ENCODE measurements around the gene STAT5B. TPM values are rescaled to one million over a fixed set of nuclear protein-coding genes. Genes with fewer than 3 reads are reported as not detected.
"Not testable (repeated sequence)": the region's sequence is repeated elsewhere in the genome, so short reads cannot be mapped to it uniquely, and the experiment has no call there.

The STAT5B gene
- total RNA-seq, 2 experiments from 2014 or later: 112 to 116 TPM

DNA sequence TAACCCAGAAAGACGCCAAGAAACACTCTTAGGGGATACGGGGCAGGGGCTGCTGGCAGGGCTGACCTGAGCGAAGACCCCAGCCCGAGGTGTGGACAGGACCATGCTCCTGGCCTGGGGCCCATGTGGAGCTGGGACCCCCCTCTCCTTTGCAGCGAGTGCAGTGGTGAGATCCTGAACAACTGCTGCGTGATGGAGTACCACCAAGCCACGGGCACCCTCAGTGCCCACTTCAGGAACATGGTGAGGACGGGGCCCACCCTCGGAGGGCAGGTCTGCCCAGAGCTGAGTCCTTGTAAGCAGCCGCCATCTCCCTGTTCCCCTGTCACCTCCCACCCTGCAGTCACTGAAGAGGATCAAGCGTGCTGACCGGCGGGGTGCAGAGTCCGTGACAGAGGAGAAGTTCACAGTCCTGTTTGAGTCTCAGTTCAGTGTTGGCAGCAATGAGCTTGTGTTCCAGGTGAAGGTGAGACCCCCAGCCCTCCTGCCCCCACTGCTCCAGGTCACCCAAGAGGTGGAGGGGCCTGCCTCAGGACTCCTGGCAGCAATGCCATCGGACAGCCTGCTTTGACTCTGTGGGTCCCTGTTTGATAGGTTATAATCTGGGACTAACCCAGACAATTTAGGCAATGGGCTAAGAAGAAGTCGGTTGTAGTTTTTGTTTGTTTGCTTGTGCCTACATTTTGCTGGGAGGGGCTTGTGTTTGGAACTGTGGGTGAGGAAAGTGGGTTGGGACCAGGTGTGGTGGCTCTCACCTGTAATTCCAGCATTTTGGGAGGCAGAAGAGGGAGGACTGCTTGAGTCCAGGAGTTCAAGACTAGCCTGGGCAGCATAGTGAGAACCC, 28.2 kb upstream of the STAT5B start:
- Mint-ChIP-seq H3K4me1 (no peaks in the 10 kb centered on the region), H3K36me3 (peaks cover 48% of the 10 kb centered on the region), H3K9me3 (ENCODE audit: low read depth) (no peaks in the 10 kb centered on the region), H3K27ac (no peak overlapping the region), H3K4me3 (no peak overlapping the region), H3K27me3 (no peaks in the 10 kb centered on the region)
- CTCF ChIA-PET: interaction anchor here (1.1 to 1.3 kb wide), 2 partner anchors 16 to 100 kb away, joined by 3 read pairs; partner anchors contain the start of gene STAT5A
- DNase-seq: no peak
- no peak for ATAC-seq

DNA sequence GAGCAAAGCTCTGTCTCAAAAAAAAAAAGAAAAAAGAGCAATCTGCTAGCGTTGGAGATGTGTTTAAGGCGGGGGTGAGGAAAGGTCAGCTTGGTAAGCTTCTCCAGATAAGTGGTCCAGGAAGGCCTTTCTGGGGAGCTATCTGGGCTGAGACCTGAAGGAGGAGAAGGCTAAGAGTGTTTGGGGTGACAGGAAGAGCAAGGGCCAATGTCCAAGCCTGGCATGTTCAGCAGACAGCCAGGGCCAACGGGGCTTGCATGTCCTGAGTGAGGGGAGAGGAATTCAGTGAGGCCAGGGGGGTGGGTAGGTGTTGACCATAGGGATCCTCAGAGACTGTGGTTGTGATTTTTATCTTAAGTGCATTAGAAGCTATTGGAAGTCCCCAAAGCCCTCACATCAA, 27.5 kb upstream of the STAT5B start:
- Mint-ChIP-seq H3K9me3 (ENCODE audit: low read depth) (no peaks in the 10 kb centered on the region), H3K4me3 (no peak overlapping the region), H3K27ac (no peak overlapping the region), H3K4me1 (no peaks in the 10 kb centered on the region), H3K36me3 (peaks cover 46% of the 10 kb centered on the region), H3K27me3 (no peaks in the 10 kb centered on the region)
- CTCF ChIA-PET: interaction anchor here (0.6 to 3.2 kb wide), 5 partner anchors 8 to 340 kb away, joined by 3 to 14 read pairs (median 3); partner anchors contain the start of gene STAT5A
- DNase-seq: no peak
- no peak for ATAC-seq

DNA sequence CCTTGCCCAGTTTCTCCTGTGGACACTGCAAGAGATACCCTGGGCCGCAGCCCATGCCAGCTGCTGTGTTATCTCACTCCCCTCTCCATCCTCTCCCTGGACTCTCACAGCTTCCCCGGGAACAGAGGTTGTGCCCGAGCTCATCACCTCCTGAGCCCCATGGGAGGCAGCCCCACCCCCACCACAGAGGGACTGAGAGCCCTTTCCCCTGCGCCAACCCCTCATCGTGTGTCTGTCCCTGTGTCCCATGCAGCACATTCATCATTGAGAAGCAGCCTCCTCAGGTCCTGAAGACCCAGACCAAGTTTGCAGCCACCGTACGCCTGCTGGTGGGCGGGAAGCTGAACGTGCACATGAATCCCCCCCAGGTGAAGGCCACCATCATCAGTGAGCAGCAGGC, 24.8 kb upstream of the STAT5B start:
- CTCF ChIA-PET: interaction anchor here (3.2 kb wide), 1 partner anchor 11 kb away, joined by 14 read pairs; no protein-coding TSS in a partner anchor
- ATAC-seq: no peak

DNA sequence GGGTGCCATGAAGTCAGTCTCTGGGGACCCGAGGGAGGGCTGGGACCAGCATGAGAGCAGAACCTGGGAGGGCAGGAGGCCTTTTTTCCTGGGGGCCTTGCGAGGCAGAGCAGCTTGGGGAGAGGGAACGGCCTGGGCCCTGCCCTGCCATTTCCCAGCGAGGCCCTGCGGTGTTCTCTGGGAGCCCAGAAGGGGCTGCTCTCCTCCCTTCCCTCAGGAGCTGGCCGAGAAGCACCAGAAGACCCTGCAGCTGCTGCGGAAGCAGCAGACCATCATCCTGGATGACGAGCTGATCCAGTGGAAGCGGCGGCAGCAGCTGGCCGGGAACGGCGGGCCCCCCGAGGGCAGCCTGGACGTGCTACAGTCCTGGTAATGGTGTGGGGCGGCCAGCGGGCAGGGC, 23.7 kb upstream of the STAT5B start:
- H3K4me3 Mint-ChIP-seq; H3K27me3 Mint-ChIP-seq; DNase-seq; ATAC-seq; H3K9me3 Mint-ChIP-seq (ENCODE audit: low read depth); H3K27ac Mint-ChIP-seq; CTCF ChIA-PET; H3K4me1 Mint-ChIP-seq: not testable (repeated sequence)
- peaks cover 45% of the 10 kb centered on the region for H3K36me3 Mint-ChIP-seq

More for the DNA sequence above, 24.8 kb upstream of the STAT5B start:
- Mint-ChIP-seq H3K36me3 (peaks cover 41% of the 10 kb centered on the region), H3K4me1 (no peaks in the 10 kb centered on the region), H3K4me3 (no peak overlapping the region), H3K27ac (no peak overlapping the region), H3K9me3 (ENCODE audit: low read depth) (no peaks in the 10 kb centered on the region), H3K27me3 (no peaks in the 10 kb centered on the region)
- DNase-seq: no peak

DNA sequence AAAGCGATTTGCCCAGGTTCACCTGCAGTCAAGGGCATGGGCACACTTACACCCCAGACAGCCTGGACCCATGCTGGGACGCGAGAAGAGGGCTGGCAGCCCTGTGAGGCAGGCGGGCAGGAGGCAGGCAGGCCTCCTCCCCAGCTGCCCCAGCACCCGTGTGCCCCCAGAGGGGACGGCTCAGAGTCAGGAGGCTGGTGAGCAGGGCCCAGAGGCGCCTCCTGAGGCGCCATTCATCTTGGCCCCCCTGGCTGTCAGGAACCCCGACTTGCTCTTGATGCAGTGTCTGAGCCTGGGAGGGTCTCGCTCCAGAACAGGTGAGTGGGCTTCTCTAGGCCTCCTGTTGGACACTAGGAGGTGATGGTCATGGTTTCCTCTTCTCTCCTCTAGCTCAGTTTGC, 23.2 kb upstream of the STAT5B start:
- ATAC-seq, H3K27me3 Mint-ChIP-seq: not testable (repeated sequence)

GRCh38 chr17:42297775-42298174, 21.6 kb upstream of the STAT5B start:
- not testable (repeated sequence) for DNase-seq; H3K4me1 Mint-ChIP-seq; H3K27ac Mint-ChIP-seq; H3K27me3 Mint-ChIP-seq; H3K4me3 Mint-ChIP-seq; ATAC-seq; H3K9me3 Mint-ChIP-seq (ENCODE audit: low read depth)
- H3K36me3 Mint-ChIP-seq: peaks cover 32% of the 10 kb centered on the region
- CTCF ChIA-PET: interaction anchor here (1.0 kb wide), 1 partner anchor 109 kb away, joined by 3 read pairs; no protein-coding TSS in a partner anchor

More for the DNA sequence above, 23.2 kb upstream of the STAT5B start:
- H3K36me3 Mint-ChIP-seq: peaks cover 43% of the 10 kb centered on the region
- not testable (repeated sequence) for H3K4me3 Mint-ChIP-seq; DNase-seq; H3K9me3 Mint-ChIP-seq (ENCODE audit: low read depth); H3K27ac Mint-ChIP-seq; H3K4me1 Mint-ChIP-seq
- CTCF ChIA-PET: interaction anchor here (1.3 kb wide), 1 partner anchor 104 kb away, joined by 3 read pairs; no protein-coding TSS in a partner anchor

- Mint-ChIP-seq H3K4me3 (no peak overlapping the region), H3K4me1 (peaks cover 14% of the 10 kb centered on the region), H3K27ac (no peak overlapping the region), H3K27me3 (no peaks in the 10 kb centered on the region), H3K36me3 (peaks cover 27% of the 10 kb centered on the region), H3K9me3 (ENCODE audit: low read depth) (no peaks in the 10 kb centered on the region)
- CTCF ChIA-PET: interaction anchor here (1.1 to 2.3 kb wide), 4 partner anchors 16 to 74 kb away, joined by 3 to 6 read pairs (median 4); no protein-coding TSS in a partner anchor
- DNase-seq (no peak), ATAC-seq (no peak)
These were observed 19.8 kb upstream of the STAT5B start for GRCh38 chr17:42296012-42296411.

- CTCF ChIA-PET: interaction anchor here (0.6 to 2.3 kb wide), 5 partner anchors 17 to 714 kb away, joined by 3 to 6 read pairs (median 4); no protein-coding TSS in a partner anchor
- H3K27me3 Mint-ChIP-seq: no peaks in the 10 kb centered on the region
- no peak overlapping the region for H3K4me3 Mint-ChIP-seq
- no peak for DNase-seq
- peaks cover 34% of the 10 kb centered on the region for H3K36me3 Mint-ChIP-seq
- H3K27ac Mint-ChIP-seq: peak overlapping the region; percentile 30
- no peaks in the 10 kb centered on the region for H3K9me3 Mint-ChIP-seq (ENCODE audit: low read depth)
- no peak for ATAC-seq
- peaks cover 27% of the 10 kb centered on the region for H3K4me1 Mint-ChIP-seq
These were observed 18.5 kb upstream of the STAT5B start for GRCh38 chr17:42294469-42295398.

- H3K36me3 Mint-ChIP-seq: peaks cover 27% of the 10 kb centered on the region
- no peaks in the 10 kb centered on the region for H3K27me3 Mint-ChIP-seq
- DNase-seq (no peak), ATAC-seq (no peak)
- CTCF ChIA-PET: interaction anchor here (0.9 to 3.2 kb wide), 4 partner anchors 21 to 104 kb away, joined by 3 to 17 read pairs (median 6); no protein-coding TSS in a partner anchor
- H3K27ac Mint-ChIP-seq: no peak overlapping the region
- peaks cover 51% of the 10 kb centered on the region for H3K4me1 Mint-ChIP-seq
- H3K4me3 Mint-ChIP-seq: no peak overlapping the region
- no peaks in the 10 kb centered on the region for H3K9me3 Mint-ChIP-seq (ENCODE audit: low read depth)
These were observed 14.9 kb upstream of the STAT5B start for GRCh38 chr17:42291129-42291528.

DNA sequence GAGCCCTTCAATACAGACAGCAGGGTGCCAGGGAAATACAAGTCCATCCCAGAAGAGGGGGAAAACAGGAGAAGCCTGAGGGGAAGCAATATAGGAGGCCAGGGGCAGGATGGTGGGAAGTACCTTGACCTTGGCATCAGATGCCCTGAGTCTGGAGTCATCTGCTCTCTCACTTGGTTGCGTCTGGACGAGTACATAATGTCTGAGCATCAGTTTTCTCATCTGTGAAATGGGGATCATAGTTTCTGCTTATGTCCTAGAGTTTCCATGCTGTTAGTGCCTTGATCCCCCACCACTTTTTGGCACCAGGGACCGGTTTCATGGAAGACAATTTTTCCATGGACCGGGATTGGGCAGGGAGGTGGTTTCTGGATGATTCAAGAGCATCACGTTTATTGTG, 14.4 kb upstream of the STAT5B start:
- Mint-ChIP-seq H3K27ac (peak overlapping the region; percentile 84), H3K4me3 (peak overlapping the region; percentile 96), H3K9me3 (ENCODE audit: low read depth) (no peaks in the 10 kb centered on the region), H3K4me1 (peaks cover 53% of the 10 kb centered on the region), H3K27me3 (no peaks in the 10 kb centered on the region), H3K36me3 (peaks cover 21% of the 10 kb centered on the region)
- no peak for ATAC-seq
- DNase-seq: no peak
- CTCF ChIA-PET: interaction anchor here (3.2 kb wide), 1 partner anchor 21 kb away, joined by 17 read pairs; no protein-coding TSS in a partner anchor

- Mint-ChIP-seq H3K27me3 (no peaks in the 10 kb centered on the region), H3K4me3 (peak overlapping the region; percentile 96), H3K36me3 (peaks cover 19% of the 10 kb centered on the region), H3K27ac (peak overlapping the region; percentile 84), H3K4me1 (peaks cover 57% of the 10 kb centered on the region), H3K9me3 (ENCODE audit: low read depth) (no peaks in the 10 kb centered on the region)
- CTCF ChIA-PET: interaction anchor here (0.8 to 3.5 kb wide), 10 partner anchors 11 to 270 kb away, joined by 3 to 24 read pairs (median 4); partner anchors contain the start of gene NKIRAS2
- no peak for DNase-seq
- no peak for ATAC-seq
These were observed 13.5 kb upstream of the STAT5B start for GRCh38 chr17:42289611-42290181.

GRCh38 chr17:42288803-42289610, 12.8 kb upstream of the STAT5B start:
- CTCF ChIA-PET: interaction anchor here (0.6 to 3.5 kb wide), 20 partner anchors 11 to 269 kb away, joined by 3 to 24 read pairs (median 4); partner anchors contain the start of genes NKIRAS2 and STAT3
- Mint-ChIP-seq H3K4me1 (peaks cover 60% of the 10 kb centered on the region), H3K36me3 (peaks cover 16% of the 10 kb centered on the region), H3K9me3 (ENCODE audit: low read depth) (no peaks in the 10 kb centered on the region), H3K4me3 (peak overlapping the region; percentile 96), H3K27me3 (no peaks in the 10 kb centered on the region), H3K27ac (peak overlapping the region; percentile 84)
- peak; percentile 38 for ATAC-seq
- DNase-seq: peak; percentile 72

All from activated CD8-positive, alpha-beta memory T cell treated with anti-CD3 and anti-CD28 coated beads, Interleukin-2, amount 10 ng/mL, durations not matched to agents 7 days and 5 days (primary cell).